ENCODE data around the gene RXRA. TPM values are rescaled to one million over a fixed set of nuclear protein-coding genes. Genes with fewer than 3 reads are reported as not detected.

RXRA gene
- total RNA-seq, 1 donor from 2014 or later, result 83.3 TPM

DNA sequence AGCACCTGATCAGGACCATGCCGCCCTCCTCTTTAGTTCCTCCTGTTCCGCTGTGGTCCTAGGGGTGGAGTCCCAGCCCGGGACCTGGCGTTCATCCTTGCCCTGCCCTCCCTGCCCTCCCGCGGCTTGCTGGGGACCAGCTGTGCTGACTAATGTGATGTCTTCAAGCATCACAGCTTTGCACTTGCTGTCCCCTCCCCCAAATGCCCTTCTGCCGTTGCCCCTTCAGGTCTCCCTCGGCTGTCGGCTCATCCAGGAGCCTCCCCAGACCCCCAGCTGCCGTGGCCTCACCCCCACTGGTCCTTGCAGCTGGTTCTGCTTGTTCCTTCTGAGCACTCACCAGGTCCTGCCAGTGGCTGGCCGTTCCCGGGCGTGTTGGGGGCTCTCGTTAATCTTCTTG is 19.9 kb downstream of the RXRA start:
- TF ChIP-seq, protein P1, sequence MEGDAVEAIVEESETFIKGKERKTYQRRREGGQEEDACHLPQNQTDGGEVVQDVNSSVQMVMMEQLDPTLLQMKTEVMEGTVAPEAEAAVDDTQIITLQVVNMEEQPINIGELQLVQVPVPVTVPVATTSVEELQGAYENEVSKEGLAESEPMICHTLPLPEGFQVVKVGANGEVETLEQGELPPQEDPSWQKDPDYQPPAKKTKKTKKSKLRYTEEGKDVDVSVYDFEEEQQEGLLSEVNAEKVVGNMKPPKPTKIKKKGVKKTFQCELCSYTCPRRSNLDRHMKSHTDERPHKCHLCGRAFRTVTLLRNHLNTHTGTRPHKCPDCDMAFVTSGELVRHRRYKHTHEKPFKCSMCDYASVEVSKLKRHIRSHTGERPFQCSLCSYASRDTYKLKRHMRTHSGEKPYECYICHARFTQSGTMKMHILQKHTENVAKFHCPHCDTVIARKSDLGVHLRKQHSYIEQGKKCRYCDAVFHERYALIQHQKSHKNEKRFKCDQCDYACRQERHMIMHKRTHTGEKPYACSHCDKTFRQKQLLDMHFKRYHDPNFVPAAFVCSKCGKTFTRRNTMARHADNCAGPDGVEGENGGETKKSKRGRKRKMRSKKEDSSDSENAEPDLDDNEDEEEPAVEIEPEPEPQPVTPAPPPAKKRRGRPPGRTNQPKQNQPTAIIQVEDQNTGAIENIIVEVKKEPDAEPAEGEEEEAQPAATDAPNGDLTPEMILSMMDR (IDR thresholded peaks at IDR 0.05; ENCODE audit: unreplicated experiment), result no peak
- Mint-ChIP-seq H3K27ac (ENCODE audit: unreplicated experiment) (no peak overlapping the region), H3K36me3 (ENCODE audit: low read depth, unreplicated experiment) (peaks cover 3% of the 10 kb centered on the region), H3K27me3 (ENCODE audit: unreplicated experiment) (peaks cover 8% of the 10 kb centered on the region), H3K4me3 (ENCODE audit: unreplicated experiment) (no peak overlapping the region), H3K9me3 (ENCODE audit: unreplicated experiment) (no peaks in the 10 kb centered on the region), H3K4me1 (ENCODE audit: unreplicated experiment) (peaks cover 32% of the 10 kb centered on the region)
- DNase-seq (ENCODE audit: low spot score), result no peak

DNA sequence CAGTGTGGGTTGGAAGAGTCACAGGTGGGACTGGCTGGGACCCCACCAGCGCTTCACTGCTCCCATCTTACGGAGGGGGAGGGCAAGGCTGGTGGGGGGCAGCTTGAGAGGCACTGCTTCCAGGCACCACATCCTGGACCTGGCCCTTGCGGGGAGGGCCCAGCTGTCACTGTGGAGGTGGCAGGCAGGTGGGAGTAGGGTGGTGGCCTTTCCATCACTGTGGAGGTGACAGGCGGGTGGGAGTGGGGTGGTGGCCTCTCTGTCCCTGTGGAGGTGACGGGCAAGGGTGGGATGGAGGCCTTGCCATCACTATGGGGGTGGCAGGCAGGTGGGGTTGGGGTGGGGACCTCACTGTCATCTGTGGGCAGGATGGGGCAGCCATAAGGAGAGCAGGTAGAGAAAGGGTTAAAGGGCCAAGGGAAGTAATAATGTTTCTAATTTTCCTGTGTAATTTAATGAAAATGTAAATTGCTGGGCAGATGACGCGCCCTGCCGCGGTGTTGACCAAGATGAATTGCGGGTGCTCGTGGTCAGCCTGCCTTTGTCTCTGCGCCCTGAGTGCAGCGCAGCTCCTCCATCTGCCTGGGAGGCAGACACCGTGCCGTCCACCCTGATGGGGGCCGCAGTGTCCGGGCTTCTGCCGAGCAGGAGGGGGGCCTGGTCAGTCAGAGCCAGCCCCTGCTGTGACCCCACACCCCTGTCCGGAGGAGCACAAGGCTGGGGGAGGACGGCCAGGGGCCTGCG is 20.8 kb downstream of the RXRA start:
- Mint-ChIP-seq H3K4me3 (ENCODE audit: unreplicated experiment) (no peak overlapping the region), H3K27ac (ENCODE audit: unreplicated experiment) (no peak overlapping the region), H3K27me3 (ENCODE audit: unreplicated experiment) (peaks cover 8% of the 10 kb centered on the region), H3K9me3 (ENCODE audit: unreplicated experiment) (no peaks in the 10 kb centered on the region), H3K36me3 (ENCODE audit: low read depth, unreplicated experiment) (peaks cover 3% of the 10 kb centered on the region), H3K4me1 (ENCODE audit: unreplicated experiment) (peaks cover 35% of the 10 kb centered on the region)
- TF ChIP-seq, protein P1 (IDR thresholded peaks at IDR 0.05; ENCODE audit: unreplicated experiment), result no peak
- no peak for DNase-seq (ENCODE audit: low spot score)

DNA sequence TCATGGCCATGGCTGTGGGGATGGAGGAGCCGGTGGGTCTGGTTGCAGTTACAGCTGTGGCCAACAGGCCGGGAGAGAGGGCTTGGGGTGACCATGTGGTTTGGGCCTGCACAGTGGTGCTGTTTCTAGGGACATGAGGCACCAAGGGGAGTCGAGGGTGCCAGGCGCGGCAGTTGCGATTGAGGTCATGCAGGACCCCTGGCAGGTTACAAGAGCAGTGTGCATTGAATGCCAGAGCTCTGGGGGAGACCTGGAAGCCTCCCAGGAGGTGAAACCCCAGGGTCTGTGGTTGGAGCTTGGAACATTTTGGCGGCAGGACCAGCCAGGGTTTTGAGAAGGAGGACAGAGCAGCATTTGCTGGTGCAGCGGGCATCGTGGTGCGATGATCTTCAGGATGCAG is 21.7 kb downstream of the RXRA start:
- Mint-ChIP-seq H3K36me3 (ENCODE audit: low read depth, unreplicated experiment) (peaks cover 3% of the 10 kb centered on the region), H3K9me3 (ENCODE audit: unreplicated experiment) (no peaks in the 10 kb centered on the region), H3K4me3 (ENCODE audit: unreplicated experiment) (no peak overlapping the region), H3K27ac (ENCODE audit: unreplicated experiment) (peak overlapping the region; percentile 3), H3K4me1 (ENCODE audit: unreplicated experiment) (peaks cover 28% of the 10 kb centered on the region), H3K27me3 (ENCODE audit: unreplicated experiment) (peaks cover 5% of the 10 kb centered on the region)
- DNase-seq (ENCODE audit: low spot score), result no peak
- TF ChIP-seq, protein P1 (IDR thresholded peaks at IDR 0.05; ENCODE audit: unreplicated experiment), result no peak

DNA sequence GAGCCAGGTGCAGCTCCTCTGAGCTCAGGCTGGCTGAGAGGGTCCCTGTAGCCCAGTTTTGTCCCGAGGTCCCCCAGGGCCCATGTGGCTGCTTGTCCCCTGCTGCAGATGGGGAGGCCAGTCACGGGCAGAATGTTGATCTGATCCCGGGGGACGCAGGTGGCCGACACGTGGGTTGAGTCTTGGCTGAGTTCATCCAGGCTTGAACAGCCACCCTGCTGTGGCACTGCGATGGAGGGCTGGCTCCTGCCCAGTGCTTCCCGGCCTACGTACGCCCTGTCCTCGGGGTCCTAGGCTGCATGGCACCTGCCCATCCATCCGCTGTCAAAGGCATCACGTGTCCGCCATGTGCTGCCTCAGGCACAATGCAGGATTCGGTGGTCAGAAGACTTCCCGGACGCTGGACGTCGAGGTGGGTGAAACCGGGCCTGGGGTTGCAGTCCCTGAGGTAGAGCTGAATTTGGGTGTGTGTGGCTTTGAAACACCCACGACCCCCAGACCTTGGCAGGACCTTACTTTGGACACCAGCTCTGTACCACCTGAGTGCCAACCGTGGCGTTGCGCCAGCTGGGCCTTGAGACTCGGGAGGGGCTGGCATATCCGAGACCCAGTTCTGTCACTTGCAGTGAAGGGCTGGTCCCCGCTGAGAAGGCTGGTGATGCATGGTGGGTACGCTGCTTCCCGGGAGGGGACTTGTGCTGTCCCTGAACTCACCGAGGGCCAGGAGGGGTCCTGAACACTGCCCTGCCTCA is 22.3 kb downstream of the RXRA start:
- DNase-seq (ENCODE audit: low spot score), result no peak
- peaks cover 4% of the 10 kb centered on the region for H3K27me3 Mint-ChIP-seq (ENCODE audit: unreplicated experiment)
- H3K36me3 Mint-ChIP-seq (ENCODE audit: low read depth, unreplicated experiment), result no peaks in the 10 kb centered on the region
- H3K9me3 Mint-ChIP-seq (ENCODE audit: unreplicated experiment), result no peaks in the 10 kb centered on the region
- TF ChIP-seq, protein P1 (IDR thresholded peaks at IDR 0.05; ENCODE audit: unreplicated experiment), result no peak
- peaks cover 24% of the 10 kb centered on the region for H3K4me1 Mint-ChIP-seq (ENCODE audit: unreplicated experiment)
- no peak overlapping the region for H3K27ac Mint-ChIP-seq (ENCODE audit: unreplicated experiment)
- H3K4me3 Mint-ChIP-seq (ENCODE audit: unreplicated experiment), result no peak overlapping the region

DNA sequence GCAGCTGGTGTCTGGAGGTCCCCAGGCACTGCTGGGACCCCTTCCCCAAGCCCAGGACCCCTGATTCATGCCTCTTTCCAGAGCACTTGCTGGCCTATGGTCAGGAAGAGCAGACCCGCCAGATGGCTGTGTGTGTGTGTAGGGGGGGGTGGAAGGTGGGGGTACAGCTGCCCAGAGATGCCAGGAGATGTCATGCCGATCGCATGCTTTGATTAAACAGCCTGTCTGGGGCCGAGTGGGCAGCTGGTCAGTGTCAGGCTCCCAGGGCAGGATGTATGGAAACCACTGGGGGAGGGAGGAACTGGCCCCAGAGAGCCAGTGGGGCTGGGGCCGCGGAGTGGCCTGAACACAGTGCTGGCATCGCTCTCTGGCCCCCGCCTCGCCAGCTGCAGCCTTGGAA is 23.7 kb downstream of the RXRA start:
- Mint-ChIP-seq H3K36me3 (ENCODE audit: low read depth, unreplicated experiment) (no peaks in the 10 kb centered on the region), H3K9me3 (ENCODE audit: unreplicated experiment) (no peaks in the 10 kb centered on the region), H3K4me1 (ENCODE audit: unreplicated experiment) (peaks cover 14% of the 10 kb centered on the region), H3K27ac (ENCODE audit: unreplicated experiment) (no peak overlapping the region), H3K4me3 (ENCODE audit: unreplicated experiment) (no peak overlapping the region), H3K27me3 (ENCODE audit: unreplicated experiment) (peaks cover 4% of the 10 kb centered on the region)
- TF ChIP-seq, protein P1 (IDR thresholded peaks at IDR 0.05; ENCODE audit: unreplicated experiment), result no peak
- DNase-seq (ENCODE audit: low spot score), result no peak
